H1 (cell line): ENCODE results near the gene FAM50A. TPM values are rescaled to one million over a fixed set of nuclear protein-coding genes. Genes with fewer than 3 reads are reported as not detected.

Source experiments
- CTCF ChIA-PET: fragments of 300-600 bp; sonication (Branson Sonifier 250); formaldehyde crosslinking; loops from one replicate; lab custom pipeline; 2021; ENCODE audit not compliant: partially characterized antibody; lab: Charles Lee
- POLR2A ChIA-PET: fragments of 300-600 bp; sonication (Branson Sonifier 250); formaldehyde crosslinking; loops from one replicate; lab custom pipeline; 2021; ENCODE audit warnings: inconsistent platforms; ENCODE audit not compliant: partially characterized antibody; lab: Charles Lee
- DNase-seq, 2 experiments: peaks; one replicate each; pipeline versions ENCODE4 v3.0.0 to v3.0.0-alpha.2; 2010 to 2022; ENCODE audit warnings: low spot score in 2 of 2, low read depth in 1 of 2, mixed read lengths in 1 of 2
- FAIRE-seq: peaks from 2 replicates; lab custom pipeline; 2011; peaks lifted over from hg19 to GRCh38; lab: Jason Lieb, UNC
- H2AFZ ChIP-seq: 2 replicates; pipeline ENCODE4 v1.8.1; 2012; ENCODE audit warnings: low read length, inconsistent platforms
- H2AK5ac ChIP-seq: 2 replicates; pipeline ENCODE4 v1.6.1; 2013; ENCODE audit warnings: low read depth, low read length
- H2BK120ac ChIP-seq: replicated peaks from 2 replicates; pipeline ENCODE3; 2013; ENCODE audit warnings: low read depth, low read length, inconsistent platforms
- H2BK12ac ChIP-seq: 2 replicates; pipeline ENCODE4 v1.6.1; 2013; ENCODE audit warnings: low read depth, low read length
- H2BK15ac ChIP-seq: 2 replicates; pipeline ENCODE4 v1.6.1; 2013; ENCODE audit warnings: low read length
- H2BK20ac ChIP-seq: 2 replicates; pipeline ENCODE4 v1.6.1; 2013; ENCODE audit warnings: low read length
- H2BK5ac ChIP-seq: 2 replicates; pipeline ENCODE4 v1.6.1; 2013; ENCODE audit warnings: low read depth, low read length
- H3K14ac ChIP-seq: 2 replicates; pipeline ENCODE4 v1.6.1; 2013; ENCODE audit warnings: inconsistent platforms; ENCODE audit not compliant: insufficient read length
- H3K18ac ChIP-seq: 2 replicates; pipeline ENCODE4 v1.6.1; 2013; ENCODE audit warnings: low read length; ENCODE audit errors: extremely low read depth
- H3K23ac ChIP-seq: 2 replicates; pipeline ENCODE4 v1.6.1; 2013; ENCODE audit warnings: inconsistent platforms; ENCODE audit not compliant: insufficient read length
- H3K23me2 ChIP-seq: 2 replicates; pipeline ENCODE4 v1.6.1; 2013; ENCODE audit warnings: low read depth, low read length
- H3K27ac ChIP-seq: 2 replicates; pipeline ENCODE4 v1.6.1; 2011; ENCODE audit warnings: low read depth, low read length, inconsistent platforms
- H3K27me3 ChIP-seq, 4 experiments: replicated peaks in 1 of 4; 1 replicate in 1 of 4; 2 replicates in 3 of 4; pipeline versions ENCODE4 v1.6.1 to v1.8.1; 2011 to 2013; ENCODE audit warnings: low read length in 3 of 4, mild to moderate bottlenecking in 3 of 4, inconsistent platforms in 2 of 4, mixed read lengths in 2 of 4, moderate library complexity in 1 of 4; ENCODE audit not compliant: control insufficient read depth in 3 of 4, insufficient read depth in 3 of 4; ENCODE audit errors: extremely low read depth in 1 of 4
- H3K36me3 ChIP-seq, 4 experiments: 2 replicates each; pipeline versions ENCODE4 v1.6.1 to v1.8.1; 2011 to 2013; ENCODE audit warnings: mild to moderate bottlenecking in 4 of 4, low read length in 3 of 4, moderate library complexity in 2 of 4, control low read depth in 1 of 4, inconsistent platforms in 1 of 4; ENCODE audit not compliant: insufficient read depth in 4 of 4, control insufficient read depth in 2 of 4
- H3K4ac ChIP-seq: replicated peaks from 2 replicates; pipeline ENCODE3; 2013; ENCODE audit warnings: low read length, low read depth, mixed read lengths, inconsistent platforms; ENCODE audit not compliant: insufficient read length
- H3K4me1 ChIP-seq, 4 experiments: replicated peaks in 1 of 4; 1 replicate in 1 of 4; 2 replicates in 3 of 4; pipeline versions ENCODE4 v1.6.1 to v1.8.1; 2011 to 2013; ENCODE audit warnings: low read length in 3 of 4, inconsistent platforms in 2 of 4, mixed read lengths in 1 of 4; ENCODE audit not compliant: insufficient read depth in 4 of 4, control insufficient read depth in 3 of 4
- H3K4me2 ChIP-seq, 2 experiments: 2 replicates each; pipeline versions ENCODE4 v1.6.1 to v1.8.1; 2011 to 2013; ENCODE audit warnings: low read depth in 2 of 2, low read length in 2 of 2, control low read depth in 1 of 2, inconsistent platforms in 1 of 2, mild to moderate bottlenecking in 1 of 2; ENCODE audit not compliant: insufficient read depth in 1 of 2
- H3K4me3 ChIP-seq, 4 experiments: fragments of 200-600, 300-600 bp in 1 of 4; sonication (generic), shearing (Covaris generic), sonication (Bioruptor Twin) in 1 of 4; 2 replicates each; pipeline versions ENCODE4 v1.5.1 to v1.8.1; 2011 to 2016; ENCODE audit warnings: low read length in 4 of 4, low read depth in 3 of 4, control low read depth in 2 of 4, inconsistent platforms in 2 of 4, mild to moderate bottlenecking in 2 of 4, mixed read lengths in 1 of 4, moderate library complexity in 1 of 4; ENCODE audit not compliant: insufficient read depth in 2 of 4; ENCODE audit errors: extremely low read depth in 1 of 4
- H3K56ac ChIP-seq: replicated peaks from 2 replicates; pipeline ENCODE3; 2013; ENCODE audit warnings: low read depth, mild to moderate bottlenecking, mixed read lengths, low read length, inconsistent platforms; ENCODE audit not compliant: insufficient read length
- H3K79me1 ChIP-seq: 2 replicates; pipeline ENCODE4 v1.6.1; 2013; ENCODE audit warnings: low read depth, low read length, control low read depth
- H3K79me2 ChIP-seq, 2 experiments: 2 replicates each; pipeline versions ENCODE4 v1.6.1 to v1.8.1; 2012 to 2013; ENCODE audit warnings: low read length in 2 of 2, mild to moderate bottlenecking in 2 of 2, inconsistent platforms in 1 of 2; ENCODE audit not compliant: insufficient read depth in 2 of 2, control insufficient read depth in 1 of 2
- H3K9ac ChIP-seq, 4 experiments: replicated peaks in 1 of 4; 1 replicate in 1 of 4; 2 replicates in 3 of 4; pipeline versions ENCODE4 v1.6.1 to v1.8.1; 2011 to 2013; ENCODE audit warnings: low read depth in 3 of 4, low read length in 3 of 4, control low read depth in 2 of 4, mild to moderate bottlenecking in 2 of 4, moderate library complexity in 2 of 4, inconsistent platforms in 1 of 4; ENCODE audit errors: extremely low read depth in 1 of 4
- H3K9me3 ChIP-seq, 2 experiments: 2 replicates each; pipeline versions ENCODE4 v1.6.1 to v1.8.1; 2012 to 2013; ENCODE audit warnings: mild to moderate bottlenecking in 2 of 2, moderate library complexity in 2 of 2, control low read depth in 1 of 2, inconsistent platforms in 1 of 2, low read depth in 1 of 2, low read length in 1 of 2, mixed read lengths in 1 of 2; ENCODE audit not compliant: insufficient read depth in 2 of 2
- H4K20me1 ChIP-seq, 2 experiments: replicated peaks in 1 of 2; 2 replicates each; pipeline versions ENCODE3 to v1.8.1; 2011 to 2013; ENCODE audit warnings: inconsistent platforms in 2 of 2, low read length in 2 of 2, mild to moderate bottlenecking in 1 of 2; ENCODE audit not compliant: insufficient read depth in 2 of 2, control insufficient read depth in 1 of 2
- H4K5ac ChIP-seq: 2 replicates; pipeline ENCODE4 v1.6.1; 2013; ENCODE audit warnings: low read length, low read depth, mixed read lengths, inconsistent platforms; ENCODE audit not compliant: insufficient read length
- H4K8ac ChIP-seq: 2 replicates; pipeline ENCODE4 v1.8.0; 2013; ENCODE audit warnings: mild to moderate bottlenecking, moderate library complexity, low read length, inconsistent platforms; ENCODE audit not compliant: insufficient read depth; ENCODE audit errors: extremely low read depth
- H4K91ac ChIP-seq: replicated peaks from 2 replicates; pipeline ENCODE3; 2013; ENCODE audit warnings: low read length, mixed read lengths, inconsistent platforms; ENCODE audit not compliant: insufficient read length
- ASH2L ChIP-seq: fragments of 200-600, 300-600 bp; sonication (generic); IDR thresholded peaks from one replicate; pipeline ENCODE4 v1.7.1; 2017; ENCODE audit warnings: low read length
- CBX5 ChIP-seq: fragments of 300-800, 300-1000 bp; sonication (generic); IDR thresholded peaks from 2 replicates; pipeline ENCODE4 v1.7.1; 2016; ENCODE audit warnings: antibody characterized with exemption, low read length, low read depth
- CHD2 ChIP-seq: IDR thresholded peaks from 2 replicates; pipeline ENCODE4 v1.6.1; 2012; ENCODE audit warnings: low read length, improper control_type of control experiment
- CREB1 ChIP-seq: IDR thresholded peaks from 2 replicates; pipeline ENCODE4 v1.6.1; 2012; ENCODE audit warnings: inconsistent platforms
- EZH2 ChIP-seq: fragments of 200-600 bp; sonication (generic); IDR thresholded peaks from 2 replicates; pipeline ENCODE4 v1.7.1; 2012; ENCODE audit warnings: low read depth, mild to moderate bottlenecking, moderate library complexity, low read length, inconsistent platforms; ENCODE audit not compliant: severe bottlenecking
- HDAC2 ChIP-seq, 2 experiments: fragments of 300-600 bp in 1 of 2; sonication (generic) in 1 of 2; IDR thresholded peaks; 2 replicates each; pipeline ENCODE4 v1.6.1; 2011 to 2012; ENCODE audit warnings: low read depth in 2 of 2, low read length in 2 of 2, mild to moderate bottlenecking in 2 of 2, moderate library complexity in 2 of 2, borderline replicate concordance in 1 of 2, inconsistent platforms in 1 of 2
- HDAC6 ChIP-seq: IDR thresholded peaks from one replicate; pipeline ENCODE4 v1.7.1; 2012; ENCODE audit warnings: low read depth, mild to moderate bottlenecking, inconsistent platforms, low read length, moderate library complexity
- KDM4A ChIP-seq: IDR thresholded peaks from one replicate; pipeline ENCODE4 v1.7.1; 2012; ENCODE audit warnings: low read depth, mild to moderate bottlenecking, moderate library complexity, low read length, inconsistent platforms; ENCODE audit not compliant: severe bottlenecking
- SIN3A ChIP-seq, 2 experiments: IDR thresholded peaks in 1 of 2; conservative IDR thresholded peaks in 1 of 2; 2 replicates each; pipeline ENCODE4 v1.6.1; 2011 to 2012; ENCODE audit warnings: low read length in 2 of 2, improper control_type of control experiment in 1 of 2, low read depth in 1 of 2, mild to moderate bottlenecking in 1 of 2
- SIRT6 ChIP-seq: IDR thresholded peaks from one replicate; pipeline ENCODE4 v1.7.1; 2012; ENCODE audit warnings: low read length, inconsistent platforms
- SP1 ChIP-seq: IDR thresholded peaks from 2 replicates; pipeline ENCODE4 v1.6.1; 2011; ENCODE audit warnings: low read depth, low read length
- TCF12 ChIP-seq: IDR thresholded peaks from 2 replicates; pipeline ENCODE4 v1.6.1; 2011; ENCODE audit warnings: low read depth, mild to moderate bottlenecking, low read length
- TEAD4 ChIP-seq: IDR thresholded peaks from 2 replicates; pipeline ENCODE4 v1.6.1; 2012; ENCODE audit warnings: low read depth, low read length, inconsistent platforms, mixed read lengths
- WGBS, 2 experiments: shearing (Covaris generic) in 1 of 2; methylation state at CpG; one replicate each; pipeline versions ENCODE4 v1.1.6 to v1.1.7; 2013 to 2015; ENCODE audit warnings: low lambda C conversion rate in 2 of 2, mixed read lengths in 2 of 2, inconsistent platforms in 1 of 2, low coverage in 1 of 2, missing lambda C conversion rate in 1 of 2; ENCODE audit not compliant: insufficient replicate concordance in 2 of 2, insufficient coverage in 1 of 2, insufficient read length in 1 of 2; ENCODE audit errors: extremely low coverage in 1 of 2, missing lambda C conversion rate in 1 of 2; 5-methylcytosine and 5-hydroxymethylcytosine counted together
- polyA plus RNA-seq, 7 experiments: library from polyadenylated mRNA; depleted of rRNA in 3 of 7; stranded (reverse) in 5 of 7; unstranded in 2 of 7; fragments of >200 nt in 5 of 7; fragments of 200-250 nt in 2 of 7; gene quantifications; 1 replicate in 5 of 7; 2 replicates in 1 of 7; 4 replicates in 1 of 7; pipeline versions ENCODE4 v1.2.1 to v1.2.3, GENCODE V29; 2011 to 2013; ENCODE audit warnings: missing spikeins in 2 of 7, mixed read lengths in 2 of 7
- total RNA-seq: library from RNA; stranded (reverse); fragmentation: NEBNext Ultra II Directional; extraction: Animal tissue kit (Norgen Biotek cat#: 25700); gene quantifications from 2 replicates; pipeline ENCODE4 v1.2.1, GENCODE V29; 2021

FAM50A gene
- total and polyA plus RNA-seq, 2 of the 8 experiments (the other 6 are each of a cell fraction or from before 2014, with no cell fraction given), result 30.7 to 48.7 TPM

DNA sequence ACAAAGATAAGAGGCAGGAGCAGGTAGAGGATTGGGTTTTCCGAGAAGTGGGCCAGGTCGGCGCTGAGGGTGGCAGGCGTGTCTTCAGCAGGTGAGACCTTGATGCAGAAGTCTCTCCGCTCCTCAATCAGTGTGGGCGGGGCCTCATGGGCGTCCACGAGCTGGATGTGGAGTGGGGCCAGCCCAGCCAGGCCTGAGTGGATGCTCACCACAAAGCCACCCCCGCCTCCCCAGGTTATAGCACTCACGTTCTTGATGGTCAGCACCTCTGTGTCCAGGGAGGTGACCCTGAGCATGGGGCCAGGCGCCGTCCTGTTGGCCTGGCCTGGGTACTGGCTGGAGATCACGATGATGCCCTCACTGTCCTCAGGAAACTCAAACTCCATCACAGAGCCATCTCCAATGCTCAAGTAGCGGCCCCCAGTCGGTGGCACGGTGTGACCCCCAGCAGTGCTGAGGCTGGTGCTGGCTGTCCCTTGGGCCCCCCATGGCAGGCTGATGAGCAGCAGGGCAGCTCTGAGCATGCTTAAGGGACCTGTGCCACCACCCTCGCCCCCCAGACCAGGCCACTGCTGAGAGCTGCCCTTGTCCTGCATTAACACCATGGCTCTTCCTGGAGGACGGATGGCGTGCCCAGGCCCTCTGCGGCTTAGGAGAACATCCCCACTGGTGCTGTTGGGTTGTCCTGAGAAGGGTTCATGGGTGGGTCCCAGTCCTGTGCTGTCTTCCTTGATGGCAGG, 44.6 kb downstream of the FAM50A start:
- Histone ChIP-seq H2AFZ (no peak overlapping the region), H3K23ac (no peak overlapping the region), H2AK5ac (no peak overlapping the region), H3K23me2 (no peaks in the 10 kb centered on the region; the same call in 1 of the 2 replicates), H3K4me2 (no peak overlapping the region; a peak in 1 of 4 replicates), H3K79me2 (no peaks in the 10 kb centered on the region), H3K27ac (no peak overlapping the region), H3K4me3 (no peak overlapping the region), H3K14ac (no peak overlapping the region), H4K91ac (no peak overlapping the region), H3K56ac (no peak overlapping the region), H3K18ac (no peak overlapping the region), H3K9ac (no peak overlapping the region), H2BK20ac (no peak overlapping the region), H3K79me1 (no peaks in the 10 kb centered on the region), H2BK15ac (no peak overlapping the region), H3K4ac (no peak overlapping the region), H3K4me1 (peaks cover 0 to 12% (median 3%) of the 10 kb centered on the region in 4 experiments; a peak in 4 of 7 replicates), H3K9me3 (no peaks in the 10 kb centered on the region), H4K8ac (no peak overlapping the region), H2BK5ac (no peak overlapping the region), H2BK120ac (no peak overlapping the region), H3K36me3 (peaks cover 0 to 13% (median 0%) of the 10 kb centered on the region in 4 experiments; a peak in 2 of 8 replicates), H4K20me1 (peaks cover 1 to 2% of the 10 kb centered on the region in 2 experiments), H4K5ac (no peak overlapping the region), H3K27me3 (no peaks in the 10 kb centered on the region; a peak in 1 of 7 replicates), H2BK12ac (no peak overlapping the region)
- WGBS, 2 experiments, result 93% methylated on average over 16 of the region's 20 CpGs; no CpG with 5 or more reads in 1 of the 2 experiments
- no peak for DNase-seq
- no peak for FAIRE-seq
- POLR2A ChIA-PET, result interaction anchor here (0.7 to 1.9 kb wide), 6 partner anchors 9 to 117 kb away, joined by 3 to 4 read pairs (median 3); partner anchors contain the start of gene FAM3A
- CTCF ChIA-PET, result interaction anchor here (0.8 to 2.0 kb wide), 3 partner anchors 13 to 59 kb away, joined by 3 to 6 read pairs (median 3); partner anchors contain the start of gene ATP6AP1
- TF ChIP-seq TEAD4 (no peak), CBX5 (no peak), SIRT6 (no peak), ASH2L (no peak), EZH2 (no peak), TCF12 (no peak), CREB1 (no peak), KDM4A (no peak), SP1 (no peak), HDAC6 (no peak), SIN3A (conservative IDR thresholded peaks at IDR 0.05 in 1 of 2, IDR thresholded peaks at IDR 0.05 in 1 of 2; ENCODE audit: low read depth in 1 of 2, low read length in 2 of 2) (no peak), HDAC2 (IDR thresholded peaks at IDR 0.05; ENCODE audit: borderline replicate concordance in 1 of 2, low read depth in 2 of 2, low read length in 2 of 2) (no peak), CHD2 (no peak)
